Thymus (tissue), 11 donors: ENCODE measurements around the gene RIMOC1. TPM values are rescaled to one million over a fixed set of nuclear protein-coding genes. Genes with fewer than 3 reads are reported as not detected.
A peak's percentile ranks its signal among the peaks of the same experiment; 100 is the strongest.

Experiments
- DNase-seq, 9 donors: peaks; one replicate each; pipeline ENCODE4 v3.0.0-alpha.2; 2013; ENCODE audit warnings: low spot score in 9 of 9, low read depth in 6 of 9, missing footprints in 1 of 9
- H3K27ac ChIP-seq, 2 donors: one replicate each; pipeline ENCODE4 v1.5.1; 2013; ENCODE audit warnings: control low read depth in 1 of 2, low read depth in 1 of 2, low read length in 1 of 2, mild to moderate bottlenecking in 1 of 2, moderate library complexity in 1 of 2
- H3K27me3 ChIP-seq, 2 donors: one replicate each; pipeline ENCODE4 v1.5.1; 2013; ENCODE audit warnings: low read length in 1 of 2; ENCODE audit not compliant: control insufficient read depth in 2 of 2, insufficient read depth in 1 of 2
- H3K36me3 ChIP-seq, 2 donors: one replicate each; pipeline ENCODE4 v1.5.1; 2013; ENCODE audit warnings: low read length in 1 of 2, mild to moderate bottlenecking in 1 of 2, moderate library complexity in 1 of 2; ENCODE audit not compliant: control insufficient read depth in 2 of 2, insufficient read depth in 2 of 2
- H3K4me1 ChIP-seq, 2 donors: one replicate each; pipeline ENCODE4 v1.5.1; 2013; ENCODE audit warnings: low read length in 2 of 2; ENCODE audit not compliant: control insufficient read depth in 2 of 2, insufficient read depth in 2 of 2
- H3K4me3 ChIP-seq, 2 donors: one replicate each; pipeline ENCODE4 v1.5.1; 2013; ENCODE audit warnings: low read length in 2 of 2, control low read depth in 1 of 2, mild to moderate bottlenecking in 1 of 2
- H3K9me3 ChIP-seq, 2 donors: one replicate each; pipeline ENCODE4 v1.5.1; 2013; ENCODE audit warnings: low read length in 1 of 2, mild to moderate bottlenecking in 1 of 2; ENCODE audit not compliant: control insufficient read depth in 2 of 2, insufficient read depth in 1 of 2
- WGBS: extraction: QIAGEN DNeasy Blood & Tissue Kit; methylation state at CpG from one replicate; pipeline ENCODE4 v1.1.7; 2013; 5-methylcytosine and 5-hydroxymethylcytosine counted together
- polyA plus RNA-seq: library from polyadenylated mRNA; stranded (reverse); fragments of 200-250 nt; gene quantifications from one replicate; pipeline ENCODE4 v1.2.3, GENCODE V29; 2013
- total RNA-seq: library from RNA; stranded (reverse); fragments of 120-200 nt; gene quantifications from one replicate; pipeline ENCODE4 v1.2.4, GENCODE V29; 2013
- donor health status: healthy.

The RIMOC1 gene
- total and polyA plus RNA-seq, 2 donors, result 10.9 to 11.6 TPM

DNA sequence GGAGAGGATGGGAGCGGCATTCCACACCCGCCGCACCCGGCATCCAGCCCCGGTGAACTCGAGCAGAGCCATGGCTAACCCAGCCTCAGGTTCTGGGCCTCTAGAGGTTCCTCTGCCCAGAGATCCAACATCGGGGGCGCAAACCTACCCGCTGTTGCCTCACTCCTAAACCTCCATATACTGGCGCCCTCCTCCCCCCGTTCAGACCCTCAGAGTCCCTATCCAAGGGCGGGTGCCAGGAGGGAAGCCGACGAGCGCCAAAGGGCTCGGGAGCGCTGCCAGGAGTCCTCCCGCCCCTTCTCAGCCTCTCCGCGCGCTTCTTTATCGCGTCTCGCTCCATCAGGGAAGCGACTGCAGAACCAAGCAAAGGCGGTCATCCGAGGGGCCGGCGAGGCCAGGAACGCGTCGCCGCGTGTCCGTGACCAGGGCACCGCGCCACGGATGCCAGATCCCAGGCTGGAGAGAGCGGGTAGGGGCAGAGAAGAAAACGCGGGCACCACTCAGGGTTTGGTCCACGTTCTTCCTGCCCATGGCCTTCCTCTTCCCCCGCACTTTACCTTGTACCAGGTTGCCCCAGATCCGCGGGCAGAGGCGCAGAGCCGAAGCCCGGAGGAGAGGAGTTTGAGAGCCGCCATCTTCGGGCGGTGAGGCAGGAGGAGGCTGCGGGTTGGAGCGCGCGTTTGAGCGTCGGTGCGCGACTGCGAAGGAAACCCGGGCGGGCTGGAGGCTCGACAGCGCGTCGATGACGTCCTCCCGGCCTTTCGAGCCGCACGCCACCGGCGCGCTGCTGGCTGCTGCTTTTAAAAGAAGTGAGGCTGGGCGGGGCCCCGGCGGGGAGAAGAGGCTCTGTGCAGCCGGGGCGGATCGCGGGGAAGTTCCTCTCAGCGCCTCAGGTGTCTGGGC, 34.2 kb upstream of the RIMOC1 start, which contains the start of gene OXCT1:
OXCT1 (minus strand) TSS at position 702 of the 903 bp plus-strand sequence; CDS start at position 635, 67 bp downstream.
- peaks cover 14 to 23% of the 10 kb centered on the region in 2 donors for H3K4me1 ChIP-seq
- under 1% methylated on average over 82 of the region's 82 CpGs for WGBS
- peaks cover 0 to 3% of the 10 kb centered on the region in 2 donors for H3K36me3 ChIP-seq
- peak; percentile 69 to 95 (median 83) for DNase-seq
- H3K9me3 ChIP-seq, result no peaks in the 10 kb centered on the region
- H3K4me3 ChIP-seq, result peak within 1 kb of the TSS; percentile 84 to 99
- H3K27me3 ChIP-seq, result no peaks in the 10 kb centered on the region
- peak within 1 kb of the TSS; percentile 82 to 88 for H3K27ac ChIP-seq

- Histone ChIP-seq H3K27me3 (no peaks in the 10 kb centered on the region), H3K4me3 (peak overlapping the region; percentile 84 to 99), H3K27ac (peak overlapping the region; percentile 82 to 88), H3K4me1 (peaks cover 14 to 23% of the 10 kb centered on the region in 2 donors), H3K36me3 (peaks cover 0 to 3% of the 10 kb centered on the region in 2 donors), H3K9me3 (no peaks in the 10 kb centered on the region)
- no peak for DNase-seq
- WGBS, result 12% methylated on average over 16 of the region's 16 CpGs
These were observed 33.5 kb upstream of the RIMOC1 start for GRCh38 chr5:41870627-41871048.

- DNase-seq, result peak in 1 of 9 donors; percentile 17
- 90% methylated on average over 2 of the region's 2 CpGs for WGBS
These were observed 32.3 kb upstream of the RIMOC1 start for GRCh38 chr5:41871852-41872251.

GRCh38 chr5:41874512-41875060, 29.6 kb upstream of the RIMOC1 start:
- H3K4me3 ChIP-seq, result no peak overlapping the region
- no peak for DNase-seq
- H3K9me3 ChIP-seq, result no peaks in the 10 kb centered on the region
- H3K4me1 ChIP-seq, result peaks cover 6 to 11% of the 10 kb centered on the region in 2 donors
- H3K27ac ChIP-seq, result no peak overlapping the region
- H3K27me3 ChIP-seq, result no peaks in the 10 kb centered on the region
- H3K36me3 ChIP-seq, result no peaks in the 10 kb centered on the region

More at GRCh38 chr5:41871852-41872251, 32.3 kb upstream of the RIMOC1 start:
- no peak overlapping the region for H3K4me3 ChIP-seq
- no peaks in the 10 kb centered on the region for H3K27me3 ChIP-seq
- H3K9me3 ChIP-seq, result no peaks in the 10 kb centered on the region
- H3K36me3 ChIP-seq, result no peaks in the 10 kb centered on the region
- H3K27ac ChIP-seq, result no peak overlapping the region
- H3K4me1 ChIP-seq, result peaks cover 14 to 23% of the 10 kb centered on the region in 2 donors

GRCh38 chr5:41875121-41875520, 29.0 kb upstream of the RIMOC1 start:
- Histone ChIP-seq H3K4me1 (peaks cover 6 to 9% of the 10 kb centered on the region in 2 donors), H3K27me3 (no peaks in the 10 kb centered on the region)

GRCh38 chr5:41876678-41877077, 27.5 kb upstream of the RIMOC1 start:
- WGBS, result 89% methylated on average over 2 of the region's 2 CpGs
- no peak overlapping the region for H3K27ac ChIP-seq
- H3K27me3 ChIP-seq, result no peaks in the 10 kb centered on the region
- no peak overlapping the region for H3K4me3 ChIP-seq
- H3K4me1 ChIP-seq, result no peaks in the 10 kb centered on the region
- H3K36me3 ChIP-seq, result no peaks in the 10 kb centered on the region
- no peak for DNase-seq
- H3K9me3 ChIP-seq, result no peaks in the 10 kb centered on the region

More at GRCh38 chr5:41875121-41875520, 29.0 kb upstream of the RIMOC1 start:
- no peak overlapping the region for H3K27ac ChIP-seq
- no peaks in the 10 kb centered on the region for H3K36me3 ChIP-seq
- no peak for DNase-seq
- no peaks in the 10 kb centered on the region for H3K9me3 ChIP-seq
- no peak overlapping the region for H3K4me3 ChIP-seq

- WGBS, result 94% methylated on average over 1 of the region's 1 CpG
- Histone ChIP-seq H3K4me3 (no peak overlapping the region), H3K4me1 (no peaks in the 10 kb centered on the region), H3K9me3 (no peaks in the 10 kb centered on the region), H3K27ac (no peak overlapping the region), H3K27me3 (no peaks in the 10 kb centered on the region), H3K36me3 (no peaks in the 10 kb centered on the region)
- DNase-seq, result no peak
These were observed 26.7 kb upstream of the RIMOC1 start for GRCh38 chr5:41877408-41877807.

GRCh38 chr5:41878173-41878572, 26.0 kb upstream of the RIMOC1 start:
- Histone ChIP-seq H3K4me1 (no peaks in the 10 kb centered on the region), H3K9me3 (no peaks in the 10 kb centered on the region), H3K27ac (no peak overlapping the region), H3K36me3 (no peaks in the 10 kb centered on the region), H3K4me3 (no peak overlapping the region), H3K27me3 (no peaks in the 10 kb centered on the region)
- no peak for DNase-seq
- WGBS, result 86% methylated on average over 2 of the region's 2 CpGs
